A549 (cell line): Measurements from ENCODE around the gene MRPS34. TPM values are rescaled to one million over a fixed set of nuclear protein-coding genes. Genes with fewer than 3 reads are reported as not detected.

ENCODE experiments used
- ATAC-seq, 2 experiments: fragments of 200-7000 bp in 1 of 2; fragments of >200 bp in 1 of 2; cut with Nextera tagmentation in 1 of 2; cut with Tn5 transposase in 1 of 2; 3 replicates each; pipeline versions ENCODE4 v1.8.0 to v1.9.1; 2018 to 2020; ENCODE audit warnings: mild to moderate bottlenecking in 1 of 2, moderate library complexity in 1 of 2
- CTCF ChIA-PET: fragments of 300-600 bp; sonication (Branson Sonifier 250); formaldehyde crosslinking; extraction: SDS; loops from one replicate; lab custom pipeline; 2021; ENCODE audit warnings: antibody characterized with exemption, inconsistent platforms; lab: Yijun Ruan, JAX
- POLR2A ChIA-PET: fragments of 350-600 bp; formaldehyde crosslinking; extraction: SDS; loops from one replicate; lab custom pipeline; 2021; ENCODE audit warnings: antibody characterized with exemption, inconsistent platforms; lab: Yijun Ruan, JAX
- DNase-seq, 2 experiments: peaks; one replicate each; pipeline versions ENCODE4 v3.0.0 to v3.0.0-alpha.2; 2011 to 2016; ENCODE audit warnings: low read depth in 1 of 2, low spot score in 1 of 2
- FAIRE-seq: peaks from 2 replicates; lab custom pipeline; 2011; peaks lifted over from hg19 to GRCh38; lab: Jason Lieb, UNC
- H3K27ac ChIP-seq, 2 experiments: fragments of >200 bp; sonication (Bioruptor Twin); formaldehyde crosslinking; 3 replicates each; pipeline ENCODE4 v1.5.1; 2016 to 2017
- H3K4me1 ChIP-seq: fragments of >200 bp; sonication (Bioruptor Twin); formaldehyde crosslinking; 3 replicates; pipeline ENCODE4 v1.6.1; 2016
- H3K4me2 ChIP-seq: fragments of >200 bp; sonication (Bioruptor Twin); formaldehyde crosslinking; 3 replicates; pipeline ENCODE4 v1.6.1; 2016
- H3K4me3 ChIP-seq: fragments of >200 bp; sonication (Bioruptor Twin); formaldehyde crosslinking; 3 replicates; pipeline ENCODE4 v1.5.1; 2016
- H3K9me3 ChIP-seq: fragments of >200 bp; sonication (Bioruptor Twin); formaldehyde crosslinking; 3 replicates; pipeline ENCODE4 v1.6.1; 2016
- CBX8 ChIP-seq: fragments of 200-600 bp; sonication (generic); IDR thresholded peaks from 2 replicates; pipeline ENCODE4 v1.6.1; 2016
- ESRRA ChIP-seq: fragments of 150-350 bp; IDR thresholded peaks from 2 replicates; pipeline ENCODE4 v1.6.1; 2014; ENCODE audit warnings: mild to moderate bottlenecking, low read length, borderline replicate concordance
- FOSB ChIP-seq: fragments of 250-450 bp; sonication (Bioruptor Pico); IDR thresholded peaks from 2 replicates; pipeline ENCODE4 v1.5.0; 2020; ENCODE audit warnings: mild to moderate bottlenecking, moderate library complexity
- HOXB13 ChIP-seq: fragments of 250-450 bp; sonication (Bioruptor Pico); IDR thresholded peaks from 2 replicates; pipeline ENCODE4 v1.5.0; 2020; ENCODE audit warnings: low read depth, mild to moderate bottlenecking, moderate library complexity
- JUN ChIP-seq, 2 experiments: fragments of >200 bp; sonication (Bioruptor Twin); formaldehyde crosslinking; IDR thresholded peaks; 2 replicates in 1 of 2; 3 replicates in 1 of 2; pipeline ENCODE4 v1.6.1; 2016 to 2017
- JUNB ChIP-seq: fragments of >200 bp; sonication (Bioruptor Twin); formaldehyde crosslinking; IDR thresholded peaks from 2 replicates; pipeline ENCODE4 v1.6.1; 2016
- NPAS2 ChIP-seq: fragments of 250-450 bp; sonication (Bioruptor Pico); IDR thresholded peaks from 2 replicates; pipeline ENCODE4 v1.8.0; 2022; ENCODE audit warnings: mild to moderate bottlenecking, moderate library complexity, borderline replicate concordance
- PHF8 ChIP-seq: fragments of 200-600 bp; sonication (generic); IDR thresholded peaks from 2 replicates; pipeline ENCODE4 v1.6.1; 2016; ENCODE audit warnings: low read depth, mild to moderate bottlenecking, antibody characterized with exemption, moderate library complexity, borderline replicate concordance
- POLR2AphosphoS2 ChIP-seq: conservative IDR thresholded peaks from 2 replicates; pipeline ENCODE4 v1.6.1; 2012; ENCODE audit warnings: low read length, improper control_type of control experiment, inconsistent platforms
- RARB ChIP-seq: fragments of 250-450 bp; sonication (Bioruptor Pico); IDR thresholded peaks from 2 replicates; pipeline ENCODE4 v1.8.0; 2021; ENCODE audit warnings: mild to moderate bottlenecking, moderate library complexity
- RCOR1 ChIP-seq: fragments of 150-350 bp; IDR thresholded peaks from 2 replicates; pipeline ENCODE4 v1.6.1; 2014; ENCODE audit warnings: antibody characterized with exemption, low read length, low read depth
- RFX5 ChIP-seq: fragments of 450-650 bp; IDR thresholded peaks from 2 replicates; pipeline ENCODE4 v1.7.1; 2014; ENCODE audit warnings: antibody characterized with exemption, mild to moderate bottlenecking, moderate library complexity
- WGBS: methylation state at CpG from one replicate; pipeline ENCODE4 v1.1.6; 2017; ENCODE audit errors: missing lambda C conversion rate; 5-methylcytosine and 5-hydroxymethylcytosine counted together
- polyA plus RNA-seq, 4 experiments: library from polyadenylated mRNA; depleted of rRNA in 3 of 4; stranded (reverse); fragments of >200 nt; fragmentation: RNase III in 1 of 4; extraction: RNeasy Plus Mini Kit Qiagen cat#74134 plus additional on column Dnase treatment in 1 of 4; gene quantifications; 2 replicates in 3 of 4; 3 replicates in 1 of 4; pipeline ENCODE4 v1.2.3, GENCODE V29; 2011 to 2017
- TF ChIP-seq, protein P1 (sequence below): fragments of >200 bp; sonication (Bioruptor Twin); formaldehyde crosslinking; IDR thresholded peaks from 3 replicates; pipeline ENCODE4 v1.6.1; 2016
- TF ChIP-seq, protein P2 (sequence below): fragments of 450-650 bp; IDR thresholded peaks from 2 replicates; pipeline ENCODE4 v1.6.1; 2014; ENCODE audit warnings: antibody characterized with exemption
- TF ChIP-seq, protein P3 (sequence below): fragments of >200 bp; sonication (Bioruptor Twin); formaldehyde crosslinking; IDR thresholded peaks from 2 replicates; pipeline ENCODE4 v1.6.1; 2016
- TF ChIP-seq, protein P4 (sequence below): fragments of 250-450 bp; sonication (Bioruptor Pico); IDR thresholded peaks from 2 replicates; pipeline ENCODE4 v1.5.0; 2020; ENCODE audit warnings: low read depth, mild to moderate bottlenecking, moderate library complexity
- TF ChIP-seq, protein P5 (sequence below): fragments of >200 bp; sonication (Bioruptor Twin); formaldehyde crosslinking; IDR thresholded peaks from 3 replicates; pipeline ENCODE4 v1.5.1; 2016
- TF ChIP-seq, protein P6 (sequence below): fragments of 150-350 bp; IDR thresholded peaks from 2 replicates; pipeline ENCODE4 v1.6.1; 2014; ENCODE audit warnings: low read depth, mild to moderate bottlenecking, low read length

Gene MRPS34
- polyA plus RNA-seq, 2 of the 4 experiments (the other 2 are of a cell fraction): 118 to 220 TPM

DNA sequence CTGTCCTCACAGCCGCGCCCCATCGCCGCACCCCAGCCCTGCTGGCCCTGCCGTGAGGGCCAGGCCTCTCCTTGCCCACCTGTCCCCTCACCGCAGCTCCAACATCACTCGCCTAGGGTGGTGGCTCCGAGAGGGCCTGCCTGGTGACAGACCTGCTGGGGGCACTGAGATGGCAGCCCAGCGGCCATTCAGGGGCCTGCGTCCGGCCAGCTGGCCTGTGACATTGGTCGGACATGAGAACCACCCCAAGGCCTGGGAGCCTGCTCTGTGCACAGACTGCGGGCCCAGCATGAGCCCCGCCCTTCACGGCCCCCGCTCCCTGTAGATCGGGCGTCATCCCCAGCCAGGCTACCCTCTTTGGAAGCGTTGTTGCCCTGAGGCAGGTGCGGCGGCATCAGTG lies 13.4 kb downstream of the MRPS34 start:
- Histone ChIP-seq H3K4me3 (no peak overlapping the region), H3K9me3 (no peaks in the 10 kb centered on the region), H3K4me2 (no peak overlapping the region)
- ChIA-PET CTCF (interaction anchor here (0.7 to 1.6 kb wide), 5 partner anchors 9 to 54 kb away, joined by 3 to 5 read pairs (median 4); partner anchors contain the start of gene MAPK8IP3), POLR2A (no interaction called here)
- WGBS: 94% methylated on average over 19 of the region's 21 CpGs
- FAIRE-seq: no peak
- TF ChIP-seq, protein P1, sequence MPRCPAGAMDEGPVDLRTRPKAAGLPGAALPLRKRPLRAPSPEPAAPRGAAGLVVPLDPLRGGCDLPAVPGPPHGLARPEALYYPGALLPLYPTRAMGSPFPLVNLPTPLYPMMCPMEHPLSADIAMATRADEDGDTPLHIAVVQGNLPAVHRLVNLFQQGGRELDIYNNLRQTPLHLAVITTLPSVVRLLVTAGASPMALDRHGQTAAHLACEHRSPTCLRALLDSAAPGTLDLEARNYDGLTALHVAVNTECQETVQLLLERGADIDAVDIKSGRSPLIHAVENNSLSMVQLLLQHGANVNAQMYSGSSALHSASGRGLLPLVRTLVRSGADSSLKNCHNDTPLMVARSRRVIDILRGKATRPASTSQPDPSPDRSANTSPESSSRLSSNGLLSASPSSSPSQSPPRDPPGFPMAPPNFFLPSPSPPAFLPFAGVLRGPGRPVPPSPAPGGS: no peak
- TF ChIP-seq RARB (CRISPR knock-in tag): no peak
- TF ChIP-seq, protein P2, sequence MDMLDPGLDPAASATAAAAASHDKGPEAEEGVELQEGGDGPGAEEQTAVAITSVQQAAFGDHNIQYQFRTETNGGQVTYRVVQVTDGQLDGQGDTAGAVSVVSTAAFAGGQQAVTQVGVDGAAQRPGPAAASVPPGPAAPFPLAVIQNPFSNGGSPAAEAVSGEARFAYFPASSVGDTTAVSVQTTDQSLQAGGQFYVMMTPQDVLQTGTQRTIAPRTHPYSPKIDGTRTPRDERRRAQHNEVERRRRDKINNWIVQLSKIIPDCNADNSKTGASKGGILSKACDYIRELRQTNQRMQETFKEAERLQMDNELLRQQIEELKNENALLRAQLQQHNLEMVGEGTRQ: no peak
- TF ChIP-seq HOXB13 (CRISPR knock-in tag): no peak
- TF ChIP-seq FOSB (CRISPR knock-in tag): no peak
- no peak for TF ChIP-seq NPAS2 (CRISPR knock-in tag)
- TF ChIP-seq, protein P3, sequence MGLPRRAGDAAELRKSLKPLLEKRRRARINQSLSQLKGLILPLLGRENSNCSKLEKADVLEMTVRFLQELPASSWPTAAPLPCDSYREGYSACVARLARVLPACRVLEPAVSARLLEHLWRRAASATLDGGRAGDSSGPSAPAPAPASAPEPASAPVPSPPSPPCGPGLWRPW: no peak
- TF ChIP-seq, protein P4, sequence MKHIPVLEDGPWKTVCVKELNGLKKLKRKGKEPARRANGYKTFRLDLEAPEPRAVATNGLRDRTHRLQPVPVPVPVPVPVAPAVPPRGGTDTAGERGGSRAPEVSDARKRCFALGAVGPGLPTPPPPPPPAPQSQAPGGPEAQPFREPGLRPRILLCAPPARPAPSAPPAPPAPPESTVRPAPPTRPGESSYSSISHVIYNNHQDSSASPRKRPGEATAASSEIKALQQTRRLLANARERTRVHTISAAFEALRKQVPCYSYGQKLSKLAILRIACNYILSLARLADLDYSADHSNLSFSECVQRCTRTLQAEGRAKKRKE (CRISPR knock-in tag): no peak
- TF ChIP-seq, protein P5, sequence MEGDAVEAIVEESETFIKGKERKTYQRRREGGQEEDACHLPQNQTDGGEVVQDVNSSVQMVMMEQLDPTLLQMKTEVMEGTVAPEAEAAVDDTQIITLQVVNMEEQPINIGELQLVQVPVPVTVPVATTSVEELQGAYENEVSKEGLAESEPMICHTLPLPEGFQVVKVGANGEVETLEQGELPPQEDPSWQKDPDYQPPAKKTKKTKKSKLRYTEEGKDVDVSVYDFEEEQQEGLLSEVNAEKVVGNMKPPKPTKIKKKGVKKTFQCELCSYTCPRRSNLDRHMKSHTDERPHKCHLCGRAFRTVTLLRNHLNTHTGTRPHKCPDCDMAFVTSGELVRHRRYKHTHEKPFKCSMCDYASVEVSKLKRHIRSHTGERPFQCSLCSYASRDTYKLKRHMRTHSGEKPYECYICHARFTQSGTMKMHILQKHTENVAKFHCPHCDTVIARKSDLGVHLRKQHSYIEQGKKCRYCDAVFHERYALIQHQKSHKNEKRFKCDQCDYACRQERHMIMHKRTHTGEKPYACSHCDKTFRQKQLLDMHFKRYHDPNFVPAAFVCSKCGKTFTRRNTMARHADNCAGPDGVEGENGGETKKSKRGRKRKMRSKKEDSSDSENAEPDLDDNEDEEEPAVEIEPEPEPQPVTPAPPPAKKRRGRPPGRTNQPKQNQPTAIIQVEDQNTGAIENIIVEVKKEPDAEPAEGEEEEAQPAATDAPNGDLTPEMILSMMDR: no peak
- TF ChIP-seq, protein P6, sequence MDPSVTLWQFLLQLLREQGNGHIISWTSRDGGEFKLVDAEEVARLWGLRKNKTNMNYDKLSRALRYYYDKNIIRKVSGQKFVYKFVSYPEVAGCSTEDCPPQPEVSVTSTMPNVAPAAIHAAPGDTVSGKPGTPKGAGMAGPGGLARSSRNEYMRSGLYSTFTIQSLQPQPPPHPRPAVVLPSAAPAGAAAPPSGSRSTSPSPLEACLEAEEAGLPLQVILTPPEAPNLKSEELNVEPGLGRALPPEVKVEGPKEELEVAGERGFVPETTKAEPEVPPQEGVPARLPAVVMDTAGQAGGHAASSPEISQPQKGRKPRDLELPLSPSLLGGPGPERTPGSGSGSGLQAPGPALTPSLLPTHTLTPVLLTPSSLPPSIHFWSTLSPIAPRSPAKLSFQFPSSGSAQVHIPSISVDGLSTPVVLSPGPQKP: no peak
- no peak for TF ChIP-seq RFX5
- no peak for TF ChIP-seq POLR2AphosphoS2
- TF ChIP-seq RCOR1: no peak
- no peak for TF ChIP-seq ESRRA
- TF ChIP-seq, all 56 proteins: peak for 0
- no peaks in the 10 kb centered on the region for H3K4me1 ChIP-seq
- H3K27ac ChIP-seq: no peak overlapping the region
- DNase-seq (no peak), ATAC-seq (no peak)

DNA sequence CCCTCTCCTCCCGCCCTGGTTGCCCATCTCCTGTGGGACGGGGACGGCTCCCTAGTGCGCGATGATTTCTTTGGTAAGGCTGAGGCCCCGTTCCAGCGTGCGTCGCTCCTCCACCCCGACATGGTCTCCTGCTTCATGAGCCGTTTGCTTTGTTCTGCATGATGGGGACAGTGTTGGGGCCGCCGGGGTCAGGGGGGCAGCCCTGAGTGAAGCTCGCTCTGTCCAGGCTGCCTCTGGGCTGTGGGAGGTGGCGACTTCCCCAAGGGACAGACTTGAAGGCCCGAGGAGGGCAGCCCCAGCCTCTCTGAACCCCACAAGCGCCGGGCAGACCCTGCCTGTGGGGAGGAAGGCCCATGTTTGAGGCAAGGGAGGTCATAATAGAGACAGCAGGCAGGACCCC lies 14.0 kb downstream of the MRPS34 start:
- WGBS: 94% methylated on average over 13 of the region's 18 CpGs
- ATAC-seq (no peak), DNase-seq (no peak), FAIRE-seq (no peak)
- H3K27ac ChIP-seq: no peak overlapping the region
- POLR2A ChIA-PET: no interaction called here
- no peak overlapping the region for H3K4me3 ChIP-seq
- no peaks in the 10 kb centered on the region for H3K9me3 ChIP-seq
- no peaks in the 10 kb centered on the region for H3K4me1 ChIP-seq
- CTCF ChIA-PET: interaction anchor here (0.7 to 1.6 kb wide), 6 partner anchors 13 to 65 kb away, joined by 3 to 5 read pairs (median 4); partner anchors contain the start of genes EME2, MAPK8IP3 and MRPS34
- no peak overlapping the region for H3K4me2 ChIP-seq
- TF ChIP-seq JUN (IDR thresholded peaks at IDR 0.05) (no peak), HOXB13 (CRISPR knock-in tag) (no peak), PHF8 (no peak), CBX8 (no peak), JUNB (no peak), ESRRA (no peak)
- TF ChIP-seq, protein P2: no peak
